ENCODE data around the gene CRELD1.

GRCh38 chr3:9970020-9970652 lies 36.5 kb downstream of the CRELD1 start:
- TF ChIP-seq CTCF (IDR thresholded peaks at IDR 0.05), result no peak
- TF ChIP-seq POLR2A (IDR thresholded peaks at IDR 0.05), result no peak
- TF ChIP-seq EP300 (IDR thresholded peaks at IDR 0.05), result no peak
- TF ChIP-seq POLR2AphosphoS5 (IDR thresholded peaks at IDR 0.05), result no peak
